NCI-H1048 (cell line): ENCODE measurements around the gene ST3GAL6.

Source experiments
- DNase-seq: peaks from one replicate; lab custom pipeline; 2025; lab: John Stamatoyannopoulos, UW

Gene ST3GAL6, protein sequence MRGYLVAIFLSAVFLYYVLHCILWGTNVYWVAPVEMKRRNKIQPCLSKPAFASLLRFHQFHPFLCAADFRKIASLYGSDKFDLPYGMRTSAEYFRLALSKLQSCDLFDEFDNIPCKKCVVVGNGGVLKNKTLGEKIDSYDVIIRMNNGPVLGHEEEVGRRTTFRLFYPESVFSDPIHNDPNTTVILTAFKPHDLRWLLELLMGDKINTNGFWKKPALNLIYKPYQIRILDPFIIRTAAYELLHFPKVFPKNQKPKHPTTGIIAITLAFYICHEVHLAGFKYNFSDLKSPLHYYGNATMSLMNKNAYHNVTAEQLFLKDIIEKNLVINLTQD

DNA sequence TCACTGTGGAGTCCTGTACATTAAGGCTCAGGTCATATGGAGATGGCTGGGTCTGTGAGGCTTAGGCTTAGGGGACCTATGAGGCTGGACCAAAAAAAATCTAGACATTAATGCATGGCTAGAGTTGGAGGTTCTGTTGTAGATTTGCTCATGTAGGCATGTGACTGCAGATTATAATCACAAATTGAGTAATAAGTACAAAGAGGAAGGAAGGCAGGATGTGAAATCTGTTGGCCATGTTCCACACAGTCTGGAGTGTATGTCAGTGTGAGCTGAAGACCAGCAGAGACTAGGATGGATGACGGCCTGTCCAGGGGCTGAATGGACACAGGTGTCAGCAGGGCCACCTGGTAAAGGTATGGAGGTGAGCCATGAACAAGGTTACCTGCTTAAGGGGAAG, at the start of gene ST3GAL6:
TSS of gene ST3GAL6 (plus strand) at position 265 of the 400 bp plus-strand sequence. CDS start 5,101 bp downstream, outside the sequence.
- no peak for DNase-seq

DNA sequence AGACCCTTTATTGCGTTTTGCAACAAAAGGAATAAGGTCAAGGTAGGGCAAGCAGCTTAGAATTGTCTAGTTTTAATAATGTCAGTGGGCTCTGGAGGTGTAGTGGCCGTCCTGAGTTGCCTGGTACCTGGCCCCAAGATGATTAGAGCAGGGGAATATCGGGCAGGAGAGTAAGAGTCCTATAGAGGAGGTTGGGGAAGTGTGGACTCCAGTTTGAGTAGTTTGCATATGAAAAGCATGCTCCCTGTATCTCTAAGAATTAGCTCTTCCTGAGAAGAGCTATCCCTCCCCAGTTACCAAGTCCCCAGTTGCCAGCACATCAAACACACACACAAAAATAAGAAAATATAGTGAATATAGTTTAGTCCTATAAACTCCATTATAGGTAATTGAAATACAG, 49.2 kb upstream of the ST3GAL6 start:
- no peak for DNase-seq

DNA sequence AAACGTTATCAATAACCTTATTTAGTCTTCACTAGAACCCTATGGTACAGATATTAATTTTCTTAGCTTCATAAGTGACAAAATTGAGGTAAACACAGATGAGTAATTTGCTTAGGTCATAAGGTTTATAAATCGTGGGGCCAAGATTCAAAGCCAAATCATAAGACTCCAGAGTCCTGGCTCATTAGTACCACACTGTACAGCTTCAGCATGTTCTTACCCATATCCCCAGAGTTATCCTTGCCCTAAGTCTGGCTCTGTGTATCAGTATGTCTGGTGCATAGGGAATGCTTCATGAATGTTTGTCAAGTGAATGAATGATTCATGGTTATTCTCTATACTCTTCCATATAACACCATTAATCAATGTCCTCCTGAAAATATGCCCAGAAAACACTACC, 45.6 kb upstream of the ST3GAL6 start:
- DNase-seq: no peak

DNA sequence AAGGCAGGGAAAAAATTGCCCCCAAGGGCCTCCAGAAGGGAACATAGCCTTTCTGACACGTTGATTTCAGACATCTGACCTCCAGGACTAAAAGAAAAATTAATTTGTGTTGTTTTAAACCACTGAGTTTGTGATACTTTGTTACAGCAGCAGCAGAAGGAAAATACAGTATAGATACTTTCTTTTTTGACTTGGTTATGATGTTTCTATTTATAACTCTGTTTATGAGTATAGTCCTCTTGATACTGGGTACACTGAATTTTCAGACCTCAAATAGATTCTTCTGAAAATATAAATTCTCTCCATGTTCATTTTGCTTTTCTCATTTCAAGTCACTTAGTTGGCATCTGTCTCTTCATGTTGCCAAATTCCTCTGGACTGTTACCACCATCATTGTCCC, 44.4 kb upstream of the ST3GAL6 start:
- DNase-seq: no peak

DNA sequence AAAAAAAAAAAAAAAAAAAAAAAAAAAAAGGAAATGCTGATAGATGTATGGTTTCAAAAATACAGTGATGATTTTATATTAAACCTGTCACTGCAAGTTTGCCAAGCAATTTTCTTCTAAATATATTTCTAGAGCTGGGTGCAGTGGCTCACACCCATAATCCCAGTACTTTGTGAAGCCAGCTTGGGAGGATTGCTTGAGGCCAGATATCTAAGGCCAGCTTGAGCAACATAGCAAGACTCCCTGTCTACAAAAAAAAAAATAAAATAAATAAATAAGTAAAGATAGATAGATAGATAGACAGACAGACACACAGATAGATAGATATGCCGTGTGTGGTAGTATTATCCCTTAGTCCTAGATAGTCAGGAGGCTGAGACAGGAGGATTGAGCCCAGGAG, 41.4 kb upstream of the ST3GAL6 start:
- no peak for DNase-seq

DNA sequence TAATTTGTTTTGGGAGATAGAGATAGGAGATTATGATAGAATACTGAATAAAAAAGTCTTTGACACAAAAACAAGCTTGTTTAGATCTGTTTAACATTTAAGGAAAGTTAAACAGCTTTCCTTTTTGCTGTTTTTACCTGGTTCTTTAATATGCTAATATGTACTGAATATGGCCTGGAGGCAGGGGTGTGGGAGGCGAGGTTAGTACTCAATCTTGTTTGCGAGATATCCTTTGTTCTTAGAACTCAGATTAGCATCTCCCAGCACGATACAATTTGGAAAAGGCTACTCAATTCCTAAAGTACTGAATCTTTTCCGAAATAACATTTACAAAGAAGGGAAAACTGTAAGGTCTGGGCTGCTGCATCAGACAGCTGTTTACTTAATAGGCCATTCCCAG, 40.8 kb upstream of the ST3GAL6 start:
- DNase-seq: no peak

DNA sequence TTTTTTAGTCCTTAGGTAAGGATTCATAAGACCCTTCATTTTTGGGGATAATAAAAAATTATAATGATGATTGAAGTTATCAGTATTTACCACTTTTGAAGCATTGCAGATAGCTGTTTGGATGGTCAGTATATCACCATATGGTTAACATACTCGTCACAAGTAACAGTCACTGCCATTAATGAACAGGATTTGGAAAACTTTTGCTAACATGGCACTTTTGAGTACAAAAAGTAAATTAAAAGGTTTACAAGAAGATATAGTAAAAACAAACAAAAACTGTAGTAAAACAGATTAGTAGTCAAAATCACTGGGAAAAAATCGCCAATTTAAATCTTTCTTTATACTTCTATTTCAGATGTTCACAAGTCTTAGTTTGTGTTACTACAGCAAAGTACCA, 37.8 kb upstream of the ST3GAL6 start:
- DNase-seq: no peak

DNA sequence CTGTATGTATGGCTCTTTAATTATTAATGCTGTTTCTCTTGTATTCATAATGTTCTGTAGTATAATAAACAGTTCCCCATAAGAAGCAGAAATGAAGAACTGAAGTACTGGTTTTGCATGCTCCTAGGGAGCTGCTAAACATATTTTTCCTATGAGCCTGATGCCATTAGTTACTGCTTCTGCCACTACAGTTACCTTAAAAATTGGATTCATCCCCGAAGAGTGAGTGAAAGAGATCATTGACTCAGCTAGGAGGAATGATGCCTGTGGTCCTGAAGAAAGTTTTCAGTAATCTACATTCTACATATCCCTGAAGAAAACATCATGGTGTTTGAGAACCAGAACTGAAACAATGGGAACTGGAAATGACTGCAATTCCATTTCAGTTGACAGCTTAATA, 37.1 kb upstream of the ST3GAL6 start:
- DNase-seq: no peak

DNA sequence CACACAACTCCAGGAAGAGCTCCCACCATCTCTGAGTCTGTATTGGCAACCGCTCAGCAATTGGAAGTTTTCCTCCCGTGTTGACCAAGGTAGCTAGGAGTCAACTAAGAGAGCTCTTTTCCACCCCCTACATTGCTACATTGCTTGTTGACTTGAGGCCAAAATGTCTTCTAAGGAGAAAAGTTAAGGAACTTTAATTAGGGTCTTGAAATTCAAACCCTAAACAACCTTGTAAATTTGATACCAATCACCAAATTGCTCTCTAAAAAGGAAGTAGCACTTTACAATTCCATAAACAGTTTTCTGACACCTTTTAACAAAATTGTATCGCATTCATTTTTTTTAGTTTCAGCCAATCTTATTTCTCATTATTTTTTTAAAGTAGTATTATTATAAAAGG, 35.5 kb upstream of the ST3GAL6 start:
- no peak for DNase-seq

DNA sequence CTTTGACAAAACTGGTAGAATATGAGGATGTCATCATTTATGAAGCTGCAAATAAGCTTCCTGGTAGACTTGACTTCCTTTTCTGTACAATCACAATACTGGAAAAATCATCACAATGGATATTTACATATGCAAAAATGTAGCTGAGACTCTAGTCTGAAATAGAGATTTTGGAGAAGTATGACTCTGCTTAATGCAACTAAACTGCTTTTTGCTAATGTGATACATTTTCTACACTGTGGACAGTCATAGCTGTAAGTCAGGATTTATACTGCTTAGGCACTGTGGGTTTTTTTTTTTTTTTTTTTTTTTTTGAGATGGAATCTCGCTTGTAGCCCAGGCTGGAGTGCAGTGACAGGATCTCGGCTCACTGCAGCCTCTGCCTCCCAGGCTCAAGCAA, 34.5 kb upstream of the ST3GAL6 start:
- DNase-seq: no peak

DNA sequence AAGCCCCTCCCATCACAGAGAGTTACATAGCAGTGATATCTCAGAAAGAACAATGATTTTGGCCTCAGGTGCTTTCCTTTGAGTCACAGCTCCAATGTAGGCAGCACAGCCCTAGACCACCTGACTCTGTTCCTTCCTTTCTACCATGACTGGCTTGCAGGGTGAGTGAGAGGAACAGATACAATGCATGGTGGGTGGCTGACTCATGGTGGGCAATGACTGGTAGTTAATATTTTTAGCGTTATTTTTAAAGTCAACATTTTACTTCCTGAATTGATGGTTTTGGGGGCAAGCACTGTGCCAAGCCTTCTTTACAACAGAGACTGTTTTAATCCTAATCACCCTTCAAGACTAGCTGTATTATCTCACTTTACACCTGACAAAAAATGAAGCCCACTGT, 32.8 kb upstream of the ST3GAL6 start:
- no peak for DNase-seq

DNA sequence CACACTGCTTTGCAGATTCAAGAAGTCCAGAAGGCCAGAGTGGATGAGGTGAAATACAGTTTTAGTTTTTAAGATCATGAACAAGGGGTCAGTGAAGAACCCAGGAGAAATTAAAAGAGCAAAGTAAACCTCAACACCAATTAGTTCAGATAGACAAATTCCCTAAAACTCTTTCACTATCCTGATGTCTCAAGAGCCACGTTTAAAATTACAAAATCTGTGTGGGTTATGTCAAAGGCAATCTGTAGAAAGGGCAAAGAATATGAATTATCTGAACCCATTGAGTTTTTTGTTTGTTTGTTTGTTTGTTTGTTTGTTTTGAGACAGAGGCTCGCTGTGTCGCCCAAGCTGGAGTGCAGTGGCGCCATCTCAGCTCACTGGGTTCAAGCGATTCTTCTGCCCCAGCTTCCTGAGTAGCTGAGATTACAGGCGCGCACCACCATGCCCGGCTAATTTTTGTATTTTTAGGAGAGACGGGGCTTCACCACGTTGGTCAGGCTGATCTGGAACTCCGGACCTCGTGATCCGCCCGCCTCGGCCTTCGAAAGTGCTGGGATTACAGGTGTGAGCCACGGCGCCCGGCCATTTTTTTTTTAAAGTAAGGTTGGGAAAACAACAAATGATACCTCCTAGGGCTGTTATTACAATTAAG, 32.1 kb upstream of the ST3GAL6 start:
- no peak for DNase-seq

DNA sequence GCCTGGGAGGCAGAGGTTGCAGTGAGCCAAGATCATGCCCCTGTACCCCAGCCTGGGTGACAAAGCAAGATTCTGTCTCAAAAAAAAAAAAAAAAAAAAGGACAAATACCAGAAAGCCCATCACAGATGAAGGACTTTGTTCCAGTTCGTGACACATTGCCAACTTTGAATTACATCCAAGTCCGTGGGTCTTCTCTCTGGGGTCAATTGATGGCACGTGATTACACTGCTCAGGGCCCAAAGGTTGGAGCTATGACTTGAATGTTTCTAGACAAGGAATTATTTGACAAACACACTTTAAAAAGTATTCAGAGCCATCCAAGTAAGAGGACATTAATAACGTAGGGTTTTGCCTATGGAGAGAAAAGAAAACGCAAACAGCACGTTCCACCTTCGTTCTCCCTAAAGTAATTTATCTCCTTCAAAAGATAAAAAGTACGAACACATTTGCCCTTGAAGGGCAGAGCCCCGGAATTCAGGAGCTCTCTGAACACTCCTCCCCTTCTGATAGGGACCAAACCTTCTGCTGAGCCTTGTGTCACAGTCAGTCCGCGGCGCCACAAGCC, 31.3 kb upstream of the ST3GAL6 start:
- DNase-seq: no peak

DNA sequence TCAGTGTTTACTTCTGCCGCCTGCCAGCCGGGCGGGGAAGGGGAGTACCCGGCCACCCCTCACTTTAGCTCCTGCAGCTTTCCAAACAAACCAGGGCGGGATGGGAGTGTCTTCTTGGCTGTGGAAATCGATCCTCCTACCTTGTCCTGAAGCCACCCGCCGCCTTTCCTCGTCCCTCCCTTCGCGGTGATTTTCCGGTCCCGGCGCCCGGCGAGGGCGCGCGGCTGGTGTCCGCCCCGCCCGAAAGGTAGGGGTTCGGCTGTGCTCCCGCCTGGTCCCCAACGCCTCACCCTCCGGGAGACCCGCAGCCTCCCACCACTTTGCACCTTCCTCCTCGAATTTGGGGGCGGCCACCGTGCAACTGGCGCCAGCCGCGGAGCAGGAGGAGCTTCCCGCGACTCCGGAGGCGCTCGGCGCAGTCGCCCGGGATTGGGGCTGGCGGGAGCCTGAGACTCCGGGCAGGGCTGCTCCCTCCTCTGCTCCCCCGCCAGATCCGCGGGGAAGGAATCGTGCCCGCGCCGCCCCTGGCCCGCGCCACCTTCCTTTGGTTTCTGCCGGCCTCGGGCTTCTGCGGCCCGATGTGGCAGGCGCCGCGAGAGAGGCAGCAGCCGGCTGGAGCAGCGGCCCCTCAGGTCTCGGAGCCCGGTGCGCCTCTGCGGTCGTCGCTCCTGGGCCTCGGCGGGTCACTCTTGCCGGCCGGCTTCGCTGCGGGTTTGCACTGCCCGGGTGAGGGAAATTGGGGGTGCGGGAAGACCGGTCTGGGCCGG, 30.7 kb upstream of the ST3GAL6 start:
- no peak for DNase-seq

DNA sequence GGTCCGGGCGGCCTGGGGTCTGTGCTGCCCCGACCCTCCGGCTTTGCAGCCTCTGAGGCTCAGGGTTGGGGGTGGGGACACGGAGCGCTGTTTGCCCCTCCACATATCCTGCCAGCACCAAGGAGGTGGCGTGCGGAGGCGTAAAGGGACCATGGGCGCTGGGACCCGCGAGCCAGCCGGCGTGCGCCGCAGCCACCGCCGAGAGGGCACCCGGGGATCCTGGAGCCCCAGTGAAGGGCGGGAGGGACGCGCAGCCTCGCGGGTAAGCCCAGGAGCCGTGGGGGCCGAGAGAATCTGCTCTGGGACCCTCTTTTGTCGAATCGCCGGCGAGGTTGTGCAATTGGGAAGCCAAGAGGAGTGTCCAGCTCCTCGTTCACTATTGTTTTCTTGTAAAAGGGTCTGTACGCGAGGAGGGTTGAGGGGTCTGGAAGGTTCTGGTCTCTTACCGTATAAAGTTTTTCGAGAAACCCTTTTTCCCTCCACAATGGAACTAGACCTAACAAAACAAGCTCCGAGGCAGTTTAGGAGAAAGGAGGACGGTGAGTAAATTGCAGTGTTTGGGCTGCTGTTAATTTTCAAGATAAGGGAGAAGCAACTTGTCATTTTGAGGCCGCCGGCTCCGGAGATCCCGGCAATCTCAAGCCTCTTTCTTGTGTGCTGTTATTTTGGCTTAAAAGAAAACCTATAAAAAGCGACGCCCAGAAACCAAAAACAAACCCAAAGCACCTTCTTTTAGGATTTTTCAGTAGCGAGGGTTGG, 29.9 kb upstream of the ST3GAL6 start:
- no peak for DNase-seq

DNA sequence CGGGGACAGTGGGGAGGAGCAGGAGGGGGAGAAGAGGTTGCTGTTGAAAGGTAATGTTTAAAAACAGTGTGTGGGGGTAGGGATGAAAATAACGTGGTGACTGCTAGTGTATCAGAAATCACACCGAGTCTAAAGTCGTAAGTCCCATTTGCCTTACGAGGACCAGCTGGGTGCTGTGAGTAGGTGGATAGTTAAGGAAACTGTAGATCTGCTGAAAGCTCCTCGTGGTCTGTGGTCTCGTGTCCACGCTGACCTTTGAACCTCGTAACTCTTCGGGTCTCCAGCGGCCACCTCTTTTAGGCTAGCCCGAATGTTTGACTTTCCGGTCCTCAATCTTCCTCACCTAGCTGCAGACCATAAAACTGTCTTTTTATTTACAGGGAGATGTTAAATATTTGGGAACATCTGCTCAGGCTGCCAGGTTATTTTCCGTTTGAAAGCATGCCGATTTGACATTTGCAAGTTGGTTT, 29.3 kb upstream of the ST3GAL6 start:
- no peak for DNase-seq

DNA sequence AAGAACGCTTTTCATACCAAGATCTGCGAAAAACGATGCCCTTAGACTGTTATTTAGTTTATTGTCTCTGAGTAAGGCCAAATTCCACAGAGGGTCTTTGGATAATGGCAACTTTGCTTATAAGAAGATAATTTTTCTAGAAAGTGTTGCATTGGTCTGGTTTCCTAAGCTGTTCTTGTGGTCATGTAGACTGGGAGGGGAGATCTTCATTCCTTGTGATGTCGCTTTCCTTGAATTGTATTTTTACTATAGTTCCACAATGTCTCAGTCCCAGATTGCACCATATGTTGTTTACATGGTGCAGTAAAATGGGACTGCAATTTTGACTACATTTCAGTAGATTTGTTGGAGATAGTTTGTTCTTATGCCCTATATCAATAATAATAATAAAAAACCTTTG, 28.8 kb upstream of the ST3GAL6 start:
- DNase-seq: no peak

DNA sequence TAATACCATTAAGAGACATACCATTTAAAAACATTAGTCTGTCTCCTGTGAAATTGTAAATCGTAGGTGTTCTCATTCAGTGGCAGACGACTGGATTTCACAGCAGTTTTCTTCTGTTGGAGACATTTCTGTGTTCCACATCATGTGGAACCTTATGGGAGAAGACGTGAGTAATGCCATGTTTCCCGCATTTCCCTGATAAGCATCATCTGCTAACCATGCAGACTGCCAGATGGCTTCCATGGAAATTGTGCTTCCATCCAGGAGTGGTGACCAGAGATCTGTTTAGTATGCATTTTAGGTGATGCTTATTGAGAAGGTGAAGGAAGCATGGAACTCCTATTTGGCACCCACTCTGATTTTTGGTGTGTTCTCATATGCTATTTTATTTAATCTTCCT, 28.4 kb upstream of the ST3GAL6 start:
- DNase-seq: no peak

DNA sequence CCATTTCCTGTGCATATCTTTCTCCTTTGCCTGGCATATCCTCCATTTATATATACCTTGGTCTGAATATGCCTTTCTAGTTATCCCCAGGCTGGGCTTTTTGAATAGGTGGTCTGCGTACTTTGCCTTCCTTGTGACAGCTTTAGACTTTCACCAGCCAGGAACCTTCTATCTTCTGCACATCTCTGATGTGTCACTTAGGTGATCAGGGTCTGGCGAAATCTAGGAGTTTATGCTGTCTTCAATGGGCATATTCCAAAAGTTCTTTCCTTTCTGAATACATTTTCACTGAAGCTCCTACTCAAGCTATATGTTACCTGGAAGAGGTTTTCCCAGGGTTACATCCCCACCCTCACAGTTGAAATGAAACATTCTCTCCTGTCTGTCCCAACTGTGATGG, 27.8 kb upstream of the ST3GAL6 start:
- DNase-seq: no peak

DNA sequence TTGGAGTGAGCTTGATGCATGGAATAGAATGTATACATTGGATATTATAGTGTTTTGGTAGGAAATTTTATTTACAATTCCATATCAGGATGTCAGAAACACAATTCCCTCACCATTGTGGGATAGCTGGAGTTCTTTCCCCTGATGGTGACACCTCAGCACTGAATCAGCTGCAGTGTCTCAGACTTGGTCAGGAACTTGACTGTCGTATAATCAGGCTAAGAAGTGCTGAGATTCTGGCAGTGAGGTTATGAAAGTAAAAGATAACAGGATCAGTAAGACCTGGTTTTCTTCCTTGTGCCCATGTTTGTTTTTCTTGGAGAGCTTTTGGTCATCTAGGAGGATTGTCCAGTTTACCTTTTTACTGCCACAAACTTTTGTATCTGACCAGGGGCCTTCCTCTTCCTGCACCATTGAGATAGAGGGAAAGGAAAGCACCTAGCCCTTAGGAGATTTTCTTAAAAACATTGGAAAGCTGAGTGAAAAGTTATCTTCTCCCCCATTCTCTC, 27.3 kb upstream of the ST3GAL6 start:
- no peak for DNase-seq

DNA sequence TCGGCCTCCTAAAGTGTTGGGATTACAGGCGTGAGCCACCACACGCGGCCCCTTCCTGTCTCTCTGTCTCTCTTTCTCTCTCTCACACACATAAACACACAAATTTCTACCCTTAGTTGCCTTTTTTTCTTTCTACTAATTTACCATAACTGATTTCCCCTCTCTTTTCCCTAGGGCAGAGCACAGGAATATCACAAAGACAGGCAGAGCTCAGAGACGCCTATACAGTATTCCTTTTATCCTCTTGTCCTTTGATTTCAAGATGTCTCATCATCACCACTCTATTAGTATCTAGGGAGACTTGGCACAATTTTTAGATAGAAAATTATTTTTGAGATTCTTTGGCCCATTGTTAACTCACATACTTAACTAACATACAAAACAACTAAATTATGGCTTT, 25.8 kb upstream of the ST3GAL6 start:
- no peak for DNase-seq

DNA sequence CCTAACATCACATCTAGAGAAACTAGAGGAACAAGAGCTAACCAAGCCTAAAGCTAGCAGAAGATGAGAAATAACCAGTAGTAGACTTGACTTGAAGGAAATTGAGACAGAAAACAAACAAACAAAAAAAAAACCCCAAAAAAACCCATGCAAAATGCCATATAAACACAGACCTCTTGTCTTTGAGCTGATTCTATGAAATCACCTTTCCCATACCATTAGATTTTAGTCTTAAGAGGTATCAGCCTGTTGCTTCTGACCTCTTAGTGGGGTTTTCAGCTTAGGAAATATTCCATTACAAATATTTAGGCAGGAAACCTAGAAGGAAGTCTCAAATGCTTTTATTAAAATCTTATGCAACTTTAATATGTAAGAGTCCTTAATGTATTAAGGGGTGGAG, 23.9 kb upstream of the ST3GAL6 start:
- no peak for DNase-seq
